ENCODE results near the gene MKS1. TPM values are rescaled to one million over a fixed set of nuclear protein-coding genes. Genes with fewer than 3 reads are reported as not detected.

The MKS1 gene
- total RNA-seq, 1 donor from 2014 or later, result 20.5 TPM

- intact Hi-C loops (cut with micrococcal nuclease), result no loop called here
- Mint-ChIP-seq H3K27me3 (ENCODE audit: low read depth) (no peaks in the 10 kb centered on the region), H3K27ac (no peak overlapping the region), H3K36me3 (ENCODE audit: low read depth) (peaks cover 15% of the 10 kb centered on the region), H3K4me1 (ENCODE audit: low read depth) (no peaks in the 10 kb centered on the region), H3K9me3 (no peaks in the 10 kb centered on the region), H3K4me3 (ENCODE audit: low read depth) (no peak overlapping the region)
- no peak for DNase-seq (ENCODE audit: low spot score)
These were observed 8.1 kb downstream of the MKS1 start for GRCh38 chr17:58210922-58211321.

- Mint-ChIP-seq H3K9me3 (no peaks in the 10 kb centered on the region), H3K4me1 (ENCODE audit: low read depth) (no peaks in the 10 kb centered on the region), H3K27ac (no peak overlapping the region), H3K36me3 (ENCODE audit: low read depth) (peaks cover 13% of the 10 kb centered on the region), H3K4me3 (ENCODE audit: low read depth) (no peak overlapping the region), H3K27me3 (ENCODE audit: low read depth) (no peaks in the 10 kb centered on the region)
- intact Hi-C loops (cut with micrococcal nuclease), result no loop called here
- no peak for DNase-seq (ENCODE audit: low spot score)
These were observed 10.7 kb downstream of the MKS1 start for GRCh38 chr17:58208344-58208743.

DNA sequence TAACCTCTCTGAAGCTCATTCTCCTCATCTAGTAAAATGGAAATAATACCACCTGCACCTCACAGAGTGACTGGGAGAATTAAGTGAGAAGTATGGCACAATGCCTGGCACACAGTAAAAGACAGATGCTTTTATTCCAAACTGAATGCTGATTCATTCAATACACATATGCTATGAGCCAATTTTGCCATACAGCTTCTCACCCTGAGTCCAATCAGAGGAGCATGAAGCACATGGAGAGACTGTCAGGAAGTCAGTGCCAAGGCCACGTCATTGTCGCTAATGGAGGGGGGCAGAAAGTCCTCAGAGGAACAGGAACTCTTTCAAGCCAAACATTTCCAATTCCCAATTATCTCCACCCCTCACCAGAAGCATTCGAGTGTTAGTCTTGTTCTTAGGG, 11.6 kb downstream of the MKS1 start:
- DNase-seq (ENCODE audit: low spot score), result no peak
- no peaks in the 10 kb centered on the region for H3K4me1 Mint-ChIP-seq (ENCODE audit: low read depth)
- no peaks in the 10 kb centered on the region for H3K9me3 Mint-ChIP-seq
- no peaks in the 10 kb centered on the region for H3K27me3 Mint-ChIP-seq (ENCODE audit: low read depth)
- H3K27ac Mint-ChIP-seq, result no peak overlapping the region
- intact Hi-C loops (cut with micrococcal nuclease), result no loop called here
- H3K4me3 Mint-ChIP-seq (ENCODE audit: low read depth), result no peak overlapping the region
- H3K36me3 Mint-ChIP-seq (ENCODE audit: low read depth), result peaks cover 13% of the 10 kb centered on the region

DNA sequence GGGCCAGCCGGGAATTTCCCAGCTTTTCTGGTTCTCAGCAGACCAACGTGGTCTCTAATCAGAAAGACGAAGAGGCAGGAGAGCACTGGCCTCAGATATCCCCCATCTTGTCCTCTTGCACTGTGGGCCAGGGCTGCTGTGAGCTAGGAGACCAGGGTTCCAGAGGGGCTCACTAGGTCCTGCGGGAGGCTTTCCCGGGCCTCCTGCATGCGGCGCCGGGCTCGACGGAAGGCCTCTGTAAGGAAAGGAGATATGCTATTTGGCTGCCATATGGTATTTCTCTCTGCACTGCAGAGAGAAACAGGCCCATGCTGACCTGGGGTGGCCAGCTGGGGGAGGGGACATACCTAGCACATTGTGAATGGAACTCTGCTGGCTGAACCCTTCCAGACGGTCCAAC, 13.1 kb downstream of the MKS1 start:
- no peaks in the 10 kb centered on the region for H3K27me3 Mint-ChIP-seq (ENCODE audit: low read depth)
- DNase-seq (ENCODE audit: low spot score), result no peak
- no peaks in the 10 kb centered on the region for H3K9me3 Mint-ChIP-seq
- intact Hi-C loops (cut with micrococcal nuclease), result no loop called here
- no peak overlapping the region for H3K27ac Mint-ChIP-seq
- H3K4me3 Mint-ChIP-seq (ENCODE audit: low read depth), result no peak overlapping the region
- peaks cover 8% of the 10 kb centered on the region for H3K36me3 Mint-ChIP-seq (ENCODE audit: low read depth)
- H3K4me1 Mint-ChIP-seq (ENCODE audit: low read depth), result no peaks in the 10 kb centered on the region

DNA sequence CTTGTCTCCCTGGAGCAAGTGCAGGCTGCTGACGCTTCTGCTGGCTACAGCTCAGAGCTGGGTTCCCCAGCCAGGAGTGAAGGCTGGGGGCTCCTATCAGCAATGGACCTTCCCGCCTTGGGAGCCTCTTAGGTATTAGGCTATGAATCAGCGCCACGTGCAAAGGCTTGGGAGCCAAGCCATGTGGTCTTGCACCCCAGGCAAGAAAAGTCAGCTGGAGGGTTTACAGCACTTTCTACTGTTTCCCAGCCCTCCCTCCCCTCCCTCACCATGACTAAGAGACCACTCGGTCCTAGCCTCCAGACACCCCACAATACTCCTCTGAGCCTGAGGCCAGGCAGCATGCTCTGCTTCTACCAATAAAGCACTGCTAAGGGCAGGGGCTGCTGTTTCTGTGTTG, 14.3 kb downstream of the MKS1 start:
- H3K27ac Mint-ChIP-seq, result no peak overlapping the region
- no peak for DNase-seq (ENCODE audit: low spot score)
- no peak overlapping the region for H3K4me3 Mint-ChIP-seq (ENCODE audit: low read depth)
- H3K4me1 Mint-ChIP-seq (ENCODE audit: low read depth), result no peaks in the 10 kb centered on the region
- intact Hi-C loops (cut with micrococcal nuclease), result loop anchor here (5.0 kb wide), 1 partner anchor 243 kb away; no protein-coding TSS in a partner anchor
- H3K36me3 Mint-ChIP-seq (ENCODE audit: low read depth), result peaks cover 2% of the 10 kb centered on the region
- no peaks in the 10 kb centered on the region for H3K9me3 Mint-ChIP-seq
- H3K27me3 Mint-ChIP-seq (ENCODE audit: low read depth), result peaks cover 3% of the 10 kb centered on the region

GRCh38 chr17:58202859-58203258, 16.2 kb downstream of the MKS1 start:
- Mint-ChIP-seq H3K4me1 (ENCODE audit: low read depth) (no peaks in the 10 kb centered on the region), H3K27ac (no peak overlapping the region), H3K27me3 (ENCODE audit: low read depth) (peaks cover 3% of the 10 kb centered on the region), H3K9me3 (no peaks in the 10 kb centered on the region), H3K36me3 (ENCODE audit: low read depth) (no peaks in the 10 kb centered on the region), H3K4me3 (ENCODE audit: low read depth) (no peak overlapping the region)
- no peak for DNase-seq (ENCODE audit: low spot score)
- intact Hi-C loops (cut with micrococcal nuclease), result loop anchor here (5.0 kb wide), 1 partner anchor 244 kb away; no protein-coding TSS in a partner anchor

- Mint-ChIP-seq H3K27me3 (ENCODE audit: low read depth) (peaks cover 3% of the 10 kb centered on the region), H3K27ac (no peak overlapping the region), H3K4me1 (ENCODE audit: low read depth) (no peaks in the 10 kb centered on the region), H3K36me3 (ENCODE audit: low read depth) (no peaks in the 10 kb centered on the region), H3K4me3 (ENCODE audit: low read depth) (no peak overlapping the region), H3K9me3 (no peaks in the 10 kb centered on the region)
- DNase-seq (ENCODE audit: low spot score), result peak; percentile 35
- intact Hi-C loops (cut with micrococcal nuclease), result loop anchor here (5.0 kb wide), 1 partner anchor 247 kb away; no protein-coding TSS in a partner anchor
These were observed 18.9 kb downstream of the MKS1 start for GRCh38 chr17:58200024-58200633.

DNA sequence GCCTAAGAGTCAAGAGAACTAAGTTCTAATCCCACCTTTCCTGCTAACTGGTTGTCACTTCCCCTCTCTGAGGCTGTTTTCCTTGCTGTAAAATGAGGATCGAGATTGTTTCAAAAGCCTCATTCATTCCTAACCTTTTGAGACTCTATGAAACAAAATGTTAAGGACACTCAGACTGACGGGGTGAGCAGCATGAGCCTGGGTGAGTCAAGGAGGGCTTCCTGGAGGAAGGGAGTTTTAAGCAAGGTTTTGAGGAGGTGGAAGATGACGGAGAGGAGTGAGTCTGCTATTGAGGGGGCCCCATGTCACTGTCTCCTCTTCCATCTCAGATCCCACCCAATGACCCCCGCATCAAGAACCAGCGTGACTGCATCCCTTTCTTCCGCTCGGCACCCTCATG, 22.4 kb downstream of the MKS1 start:
- no peaks in the 10 kb centered on the region for H3K4me1 Mint-ChIP-seq (ENCODE audit: low read depth)
- H3K36me3 Mint-ChIP-seq (ENCODE audit: low read depth), result no peaks in the 10 kb centered on the region
- no peak overlapping the region for H3K27ac Mint-ChIP-seq
- H3K9me3 Mint-ChIP-seq, result no peaks in the 10 kb centered on the region
- H3K27me3 Mint-ChIP-seq (ENCODE audit: low read depth), result peaks cover 3% of the 10 kb centered on the region
- DNase-seq (ENCODE audit: low spot score), result no peak
- intact Hi-C loops (cut with micrococcal nuclease), result no loop called here
- H3K4me3 Mint-ChIP-seq (ENCODE audit: low read depth), result no peak overlapping the region

DNA sequence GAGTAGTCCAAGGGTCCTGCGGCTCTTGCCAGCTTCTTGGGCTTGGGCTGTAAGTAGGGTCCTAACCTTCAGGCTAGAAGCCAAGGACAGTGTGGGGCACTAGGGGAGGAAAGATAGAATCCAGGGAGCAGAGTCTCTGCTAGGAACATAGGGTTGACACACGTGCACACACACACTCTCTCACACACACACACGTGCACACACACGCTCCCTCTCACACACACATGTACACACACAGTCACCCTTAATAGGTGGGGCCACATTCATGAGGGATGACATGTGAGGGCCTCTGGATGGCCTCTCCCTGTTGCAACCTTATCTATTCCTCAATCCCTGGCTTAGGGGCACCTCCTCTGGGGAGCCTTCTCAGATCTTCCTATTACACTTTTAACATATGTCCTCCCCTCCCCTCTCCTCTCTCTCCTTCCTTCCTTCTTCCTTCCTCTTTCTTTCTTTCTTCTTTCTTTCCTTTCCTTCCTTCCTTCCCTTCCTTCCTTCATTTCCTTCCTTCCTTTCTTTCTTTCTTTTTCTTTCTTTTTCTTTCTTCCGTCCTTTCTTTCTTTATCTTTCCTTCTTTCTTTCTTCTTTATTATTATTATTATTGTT, 23.4 kb downstream of the MKS1 start:
- Mint-ChIP-seq H3K27ac (no peak overlapping the region), H3K27me3 (ENCODE audit: low read depth) (peaks cover 3% of the 10 kb centered on the region), H3K9me3 (no peaks in the 10 kb centered on the region), H3K4me3 (ENCODE audit: low read depth) (no peak overlapping the region), H3K36me3 (ENCODE audit: low read depth) (no peaks in the 10 kb centered on the region), H3K4me1 (ENCODE audit: low read depth) (no peaks in the 10 kb centered on the region)
- intact Hi-C loops (cut with micrococcal nuclease), result no loop called here
- no peak for DNase-seq (ENCODE audit: low spot score)

DNA sequence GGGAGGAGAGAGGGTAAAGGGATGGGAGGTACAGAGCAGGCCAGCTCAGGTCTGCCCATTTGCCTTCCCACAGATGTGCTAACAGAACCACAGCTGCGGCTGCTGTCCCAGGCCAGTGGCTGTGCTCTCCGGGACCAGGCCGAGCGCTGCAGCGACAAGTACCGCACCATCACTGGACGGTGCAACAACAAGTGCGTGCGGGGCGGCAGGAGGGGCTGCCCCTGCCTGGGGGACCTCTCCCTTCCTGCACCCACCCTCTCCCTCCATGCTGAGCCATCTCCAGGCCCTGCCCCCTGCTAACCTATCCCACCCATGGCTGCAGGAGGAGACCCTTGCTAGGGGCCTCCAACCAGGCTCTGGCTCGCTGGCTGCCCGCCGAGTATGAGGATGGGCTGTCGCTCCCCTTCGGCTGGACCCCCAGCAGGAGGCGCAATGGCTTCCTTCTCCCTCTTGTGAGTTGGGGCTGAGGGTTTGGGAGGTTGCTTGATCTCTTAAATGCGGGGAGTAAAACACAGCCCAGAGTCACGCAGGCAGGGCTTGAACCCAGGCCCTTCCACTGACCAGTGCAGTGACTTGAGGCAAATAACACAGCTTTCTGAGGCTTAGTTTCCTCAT, 25.3 kb downstream of the MKS1 start:
- intact Hi-C loops (cut with micrococcal nuclease), result no loop called here
- no peak for DNase-seq (ENCODE audit: low spot score)
- H3K4me1 Mint-ChIP-seq (ENCODE audit: low read depth), result no peaks in the 10 kb centered on the region
- no peak overlapping the region for H3K27ac Mint-ChIP-seq
- no peaks in the 10 kb centered on the region for H3K9me3 Mint-ChIP-seq
- no peaks in the 10 kb centered on the region for H3K36me3 Mint-ChIP-seq (ENCODE audit: low read depth)
- H3K4me3 Mint-ChIP-seq (ENCODE audit: low read depth), result no peak overlapping the region
- H3K27me3 Mint-ChIP-seq (ENCODE audit: low read depth), result no peaks in the 10 kb centered on the region

GRCh38 chr17:58192612-58193011, 26.4 kb downstream of the MKS1 start, which contains the start of gene EPX:
EPX (plus strand) TSS chr17:58192726; CDS start chr17:58192847, 121 bp downstream.
- H3K4me1 Mint-ChIP-seq (ENCODE audit: low read depth), result no peaks in the 10 kb centered on the region
- no peak within 1 kb of the TSS for H3K4me3 Mint-ChIP-seq (ENCODE audit: low read depth)
- peaks cover 3% of the 10 kb centered on the region for H3K27me3 Mint-ChIP-seq (ENCODE audit: low read depth)
- DNase-seq (ENCODE audit: low spot score), result no peak
- no peak within 1 kb of the TSS for H3K27ac Mint-ChIP-seq
- H3K9me3 Mint-ChIP-seq, result no peaks in the 10 kb centered on the region
- no peaks in the 10 kb centered on the region for H3K36me3 Mint-ChIP-seq (ENCODE audit: low read depth)
- intact Hi-C loops (cut with micrococcal nuclease), result no loop called here

- no peaks in the 10 kb centered on the region for H3K36me3 Mint-ChIP-seq (ENCODE audit: low read depth)
These were observed 27.7 kb downstream of the MKS1 start for GRCh38 chr17:58191241-58191896.

More at GRCh38 chr17:58191241-58191896, 27.7 kb downstream of the MKS1 start:
- no peak for DNase-seq (ENCODE audit: low spot score)
- Mint-ChIP-seq H3K9me3 (no peaks in the 10 kb centered on the region), H3K27me3 (ENCODE audit: low read depth) (peaks cover 6% of the 10 kb centered on the region), H3K4me3 (ENCODE audit: low read depth) (no peak overlapping the region), H3K27ac (no peak overlapping the region), H3K4me1 (ENCODE audit: low read depth) (no peaks in the 10 kb centered on the region)
- intact Hi-C loops (cut with micrococcal nuclease), result no loop called here

All from activated T-helper 2 cell treated with anti-CD3 and anti-CD28 coated beads, Interferon-gamma antibody, Interleukin-2, Interleukin-4, amounts not matched to agents 10 μg/mL and 5 μg/mL and 100 μg/mL, durations not matched to agents 14 hours and 24 hours and 36 hours (primary cell).